DMS53 treated with DMSO at 0.1 percent for 48 hours (cell line): ENCODE data around the gene NKAP.
"Not testable (repeated sequence)": the region's sequence is repeated elsewhere in the genome, so short reads cannot be mapped to it uniquely, and the experiment has no call there.

Experiments used
- DNase-seq: peaks from one replicate; lab custom pipeline; 2025; ENCODE audit not compliant: unreplicated experiment; lab: John Stamatoyannopoulos, UW

Gene NKAP

DNA sequence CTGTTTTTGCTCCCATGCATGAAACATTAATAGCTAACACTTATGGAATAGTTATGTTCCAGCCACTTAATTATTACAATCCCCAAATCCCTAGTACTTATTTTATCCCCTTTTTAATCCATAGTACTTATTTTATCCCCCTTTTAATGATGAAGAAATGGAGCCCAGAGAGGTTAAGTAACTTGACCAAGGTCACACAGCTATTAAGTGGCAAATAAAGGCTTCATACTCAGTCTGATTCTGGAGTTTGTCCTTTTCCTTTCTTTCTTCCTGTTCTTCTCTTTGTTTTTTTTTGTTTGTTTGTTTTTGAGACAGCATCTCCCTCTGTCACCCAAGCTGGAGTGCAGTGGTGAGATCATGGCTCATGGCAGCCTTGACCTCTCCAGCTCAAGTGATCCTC lies 2.2 kb downstream of the NKAP start:
- DNase-seq: no peak

DNA sequence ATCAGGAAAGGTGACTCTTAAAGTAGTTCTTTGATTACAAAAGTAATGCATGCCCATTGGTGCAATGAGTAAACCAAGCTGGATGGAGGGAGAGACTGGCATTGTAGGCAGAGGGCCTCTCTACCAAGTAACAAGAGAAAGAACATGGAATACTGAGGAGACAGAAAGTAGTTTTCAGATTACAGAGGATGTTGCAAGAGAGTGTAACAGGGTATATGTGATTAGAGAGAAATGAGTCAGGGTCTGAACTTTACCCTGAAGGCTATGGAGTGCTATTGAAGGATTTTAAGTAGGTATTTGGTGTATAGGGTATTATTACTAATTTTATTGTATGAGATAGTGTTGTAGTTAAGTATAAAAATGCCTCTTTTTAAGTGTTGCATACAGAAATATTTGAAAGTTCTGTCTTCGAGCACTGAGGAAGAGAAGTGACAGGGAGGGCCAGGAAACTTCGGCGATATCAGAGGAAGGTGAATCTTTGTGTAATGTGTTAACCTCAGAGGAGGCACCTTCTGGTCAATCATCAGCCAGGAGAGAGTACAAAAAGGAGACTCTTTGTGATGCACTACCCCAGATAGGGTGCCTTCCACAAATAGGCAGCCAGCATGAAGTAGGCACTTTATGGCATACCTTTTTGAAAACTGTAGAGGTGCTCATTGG lies 8.2 kb downstream of the NKAP start:
- no peak for DNase-seq

DNA sequence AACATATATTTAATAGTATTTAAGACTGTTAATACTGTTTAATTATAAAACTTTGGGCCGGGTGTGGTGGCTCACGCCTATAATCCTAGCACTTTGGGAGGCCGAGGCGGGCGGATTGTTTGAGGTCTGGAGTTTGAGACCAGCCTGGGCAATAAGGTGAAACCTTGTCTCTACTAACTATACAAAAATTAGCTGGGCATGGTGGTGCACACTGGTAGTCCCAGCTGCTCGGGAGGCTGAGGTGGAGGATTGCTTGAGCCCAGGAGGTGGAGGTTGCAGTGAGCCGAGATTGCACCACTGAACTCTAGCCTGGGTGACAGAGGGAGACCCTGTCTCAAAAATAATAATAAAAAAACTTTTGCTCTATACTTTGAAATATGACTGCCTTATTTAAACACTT lies 21.2 kb downstream of the NKAP start:
- DNase-seq: not testable (repeated sequence)

DNA sequence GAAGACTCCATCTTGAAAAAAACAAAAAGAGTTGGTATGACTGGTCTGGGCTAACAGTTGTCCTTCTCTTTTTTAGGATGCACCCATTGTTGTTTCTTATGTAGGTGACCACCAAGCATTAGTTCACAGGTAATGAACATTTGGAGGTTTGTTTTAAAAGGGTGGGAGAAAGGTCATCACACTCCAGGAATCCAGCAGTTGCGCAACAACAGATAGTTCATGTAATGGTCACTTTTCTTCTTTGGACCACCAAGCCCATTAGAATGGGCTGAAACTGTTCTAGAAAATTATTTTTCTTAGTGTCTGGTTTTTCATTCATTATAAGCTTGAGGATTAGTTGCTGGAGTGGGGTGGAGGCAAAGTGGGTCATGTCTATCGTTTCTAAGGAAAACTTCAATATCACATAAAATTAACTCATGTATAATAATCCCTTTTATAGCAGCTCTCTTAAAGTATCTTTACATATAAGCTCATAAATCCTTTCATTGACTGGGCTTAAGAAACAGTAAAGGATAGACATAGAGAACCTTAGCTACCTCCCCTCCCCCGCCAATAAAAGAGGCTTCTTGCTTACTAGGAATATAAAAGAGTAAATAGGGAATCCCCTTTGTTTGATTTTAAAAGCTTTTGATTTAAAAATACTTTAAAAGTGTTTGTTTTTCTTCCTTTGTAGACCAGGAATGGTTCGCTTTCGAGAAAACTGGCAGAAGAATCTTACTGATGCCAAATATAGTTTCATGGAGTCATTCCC lies 23.5 kb downstream of the NKAP start:
- no peak for DNase-seq

DNA sequence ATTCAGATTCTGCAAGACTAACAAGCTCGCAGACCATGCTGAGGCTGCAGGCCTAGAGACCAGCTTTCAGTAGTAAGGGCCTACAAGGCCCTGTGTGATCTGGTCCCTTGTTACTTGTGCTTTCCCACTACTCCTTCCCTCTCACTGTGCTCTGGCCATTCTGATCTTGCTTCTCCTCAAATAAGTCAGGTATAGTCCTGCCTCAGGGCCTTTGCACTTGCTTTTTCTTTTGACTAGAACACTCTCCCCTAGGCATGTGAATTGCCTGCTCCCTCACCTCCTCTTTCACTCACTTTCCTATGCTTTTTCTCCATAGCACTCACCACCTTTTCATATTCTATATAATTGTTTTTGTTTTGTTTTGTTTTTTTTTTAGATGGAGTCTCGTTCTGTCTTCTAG lies 25.7 kb downstream of the NKAP start:
- DNase-seq: no peak

DNA sequence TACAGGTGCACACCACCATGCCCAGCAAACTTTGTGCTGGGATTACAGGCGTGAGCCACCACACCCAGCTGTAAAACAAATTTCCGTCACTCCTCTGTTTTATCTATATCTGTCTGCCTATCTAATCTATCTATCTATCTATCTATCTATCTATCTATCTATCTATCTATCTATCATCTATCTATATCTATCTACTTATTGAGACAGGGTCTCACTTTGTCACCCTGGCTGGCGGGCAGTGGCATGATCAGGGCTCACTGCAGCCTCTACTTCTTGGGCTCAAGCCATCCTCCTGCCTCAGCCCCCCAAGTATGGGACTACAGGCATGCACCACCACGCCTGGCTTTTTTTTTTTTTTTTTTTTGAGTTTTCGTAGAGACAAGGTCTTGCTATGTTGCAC lies 27.2 kb downstream of the NKAP start:
- no peak for DNase-seq

DNA sequence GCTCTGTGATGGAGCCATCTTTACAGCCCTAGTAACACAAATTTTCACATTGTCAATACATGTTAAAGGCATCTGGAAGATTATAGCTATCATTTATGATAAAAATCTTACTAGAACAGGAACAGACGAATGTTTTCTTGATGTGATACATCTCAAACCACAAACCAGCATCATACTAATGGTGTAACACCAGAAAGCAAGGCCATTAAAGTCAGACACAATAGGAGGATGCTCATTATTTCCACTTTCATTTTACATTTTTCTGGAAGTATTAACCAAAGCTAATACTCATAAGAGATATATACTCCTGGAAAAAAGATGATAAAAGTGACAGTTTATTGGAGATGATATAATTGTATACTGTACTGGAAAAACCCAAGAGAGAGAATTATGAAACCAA lies 42.6 kb downstream of the NKAP start:
- DNase-seq: no peak

DNA sequence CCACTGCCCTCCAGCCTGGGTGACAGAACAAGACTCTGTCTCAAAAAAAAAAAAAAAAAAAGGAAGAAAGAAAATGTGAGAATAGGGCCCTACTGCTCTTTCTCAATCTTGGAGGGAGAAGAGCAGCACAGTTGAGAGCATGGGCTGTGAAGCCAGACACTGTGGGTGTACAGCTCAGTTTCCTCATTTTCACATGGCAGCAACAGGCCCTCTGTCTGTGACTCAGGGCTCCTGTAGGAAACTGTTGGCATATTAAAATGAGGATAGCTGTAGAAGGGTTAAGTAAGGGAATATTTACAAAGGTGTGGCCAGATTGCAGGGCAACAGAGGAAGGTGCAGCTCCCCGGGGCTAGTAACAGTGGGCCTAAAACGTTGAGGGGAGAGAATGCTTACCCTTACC lies 44.4 kb downstream of the NKAP start:
- DNase-seq: no peak

DNA sequence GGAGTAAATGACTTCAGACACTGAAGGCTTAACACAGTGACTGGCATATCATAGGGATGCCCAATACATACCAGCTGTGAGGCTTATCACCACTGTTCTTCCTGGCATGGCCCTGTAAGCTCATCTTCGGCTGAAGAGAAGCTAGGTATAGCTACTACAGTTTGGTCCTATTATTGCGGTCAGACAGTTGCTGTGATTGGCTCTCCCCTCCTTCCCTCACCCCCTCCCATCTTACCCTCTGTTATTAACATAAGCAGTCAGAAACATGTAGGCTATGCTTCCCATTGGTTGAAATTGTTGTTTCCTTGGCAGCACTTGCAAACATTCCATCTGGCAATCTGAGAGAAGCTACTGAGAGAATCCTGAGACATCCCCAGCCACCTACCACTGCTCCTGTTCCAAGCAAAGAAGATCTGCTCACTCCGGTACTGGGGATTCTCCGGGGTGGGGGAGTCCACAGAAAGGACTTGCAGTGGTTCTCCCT lies 47.7 kb downstream of the NKAP start, which contains the start of gene AKAP14:
TSS of gene AKAP14 (plus strand) at position 51 of the 484 bp plus-strand sequence. CDS start 7,331 bp downstream, outside the sequence.
- DNase-seq: no peak

DNA sequence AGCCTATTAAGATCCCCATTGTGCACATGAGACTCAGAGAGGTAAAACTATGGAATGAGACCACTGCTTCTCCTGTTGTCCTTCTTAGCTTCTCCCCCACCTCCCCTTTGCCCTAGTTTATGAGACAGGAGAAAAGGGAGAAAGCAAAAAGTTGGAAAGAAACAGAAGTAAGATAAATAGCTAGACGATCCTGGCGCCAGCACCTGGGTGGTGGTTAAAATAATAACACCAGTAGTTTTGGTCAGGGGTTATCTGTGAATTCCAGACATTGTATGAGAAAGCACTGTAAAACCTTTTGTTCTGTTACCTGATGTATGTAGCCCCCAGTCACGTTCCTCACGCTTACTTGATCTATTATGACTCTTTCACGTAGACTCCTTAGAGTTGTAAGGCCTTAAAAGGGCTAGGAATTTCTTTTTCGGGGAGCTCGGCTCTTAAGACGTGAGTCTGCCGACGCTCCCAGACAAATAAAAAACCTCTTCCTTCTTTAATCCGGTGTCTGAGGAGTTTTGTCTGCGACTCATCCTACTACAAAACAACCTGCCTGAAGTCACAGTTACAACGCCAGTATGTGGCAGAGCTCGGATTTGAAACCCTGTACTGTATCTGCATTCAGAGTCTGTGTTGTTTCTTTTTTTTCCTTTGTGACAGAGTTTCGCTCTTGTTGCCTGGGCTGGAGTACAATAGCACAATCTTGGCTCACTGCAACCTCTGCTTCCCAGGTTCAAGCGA lies 51.4 kb downstream of the NKAP start:
- DNase-seq: not testable (repeated sequence)

DNA sequence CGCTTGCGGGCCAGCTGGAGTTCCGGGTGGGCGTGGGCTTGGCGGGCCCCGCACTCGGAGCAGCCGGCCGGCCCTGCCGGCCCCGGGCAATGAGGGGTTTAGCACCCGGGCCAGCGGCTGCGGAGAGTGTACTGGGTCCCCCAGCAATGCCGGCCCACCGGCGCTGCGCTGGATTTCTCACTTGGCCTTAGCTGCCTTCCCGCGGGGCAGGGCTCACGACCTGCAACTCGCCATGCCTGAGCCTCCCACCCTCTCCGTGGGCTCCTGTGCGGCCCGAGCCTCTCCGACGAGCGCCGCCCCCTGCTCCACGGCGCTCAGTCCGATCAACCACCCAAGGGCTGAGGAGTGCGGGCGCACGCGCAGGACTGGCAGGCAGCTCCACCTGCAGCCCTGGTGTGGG lies 52.9 kb downstream of the NKAP start:
- DNase-seq: not testable (repeated sequence)

DNA sequence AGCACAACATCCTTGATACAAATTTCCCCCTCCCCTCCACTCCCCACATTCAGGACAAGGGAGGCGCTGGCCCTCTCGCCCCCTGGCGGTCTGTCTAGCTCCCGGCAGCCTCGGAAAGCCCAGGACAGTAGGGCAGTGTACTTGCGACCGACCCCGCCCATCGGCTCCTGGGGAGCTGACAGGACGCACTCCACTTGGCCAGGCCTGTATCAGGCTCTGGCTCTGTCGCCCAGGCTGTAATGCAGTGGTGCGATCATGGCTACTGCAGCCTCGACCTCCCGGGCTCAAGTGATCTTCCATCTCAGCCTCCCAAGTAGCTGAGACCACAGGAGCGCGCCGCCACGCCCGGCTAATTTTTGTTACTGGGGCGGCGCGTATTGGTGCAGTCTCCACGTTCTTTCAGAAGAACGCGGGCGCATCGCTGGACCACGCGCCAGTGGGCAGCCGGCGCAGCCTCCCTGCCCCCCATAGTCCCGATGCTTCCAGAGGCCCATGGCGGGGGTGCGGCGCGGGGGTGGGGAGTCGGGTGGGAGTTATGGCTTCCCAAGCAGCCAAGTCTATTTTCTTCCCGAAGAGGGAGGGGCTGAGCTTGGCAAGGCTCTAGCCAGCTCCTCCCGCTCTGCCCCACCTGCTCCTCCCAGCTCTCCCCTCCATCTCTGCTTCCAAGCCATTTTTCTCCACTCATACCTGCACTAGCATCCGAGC lies 55.7 kb downstream of the NKAP start:
- peak; percentile 56 for DNase-seq

DNA sequence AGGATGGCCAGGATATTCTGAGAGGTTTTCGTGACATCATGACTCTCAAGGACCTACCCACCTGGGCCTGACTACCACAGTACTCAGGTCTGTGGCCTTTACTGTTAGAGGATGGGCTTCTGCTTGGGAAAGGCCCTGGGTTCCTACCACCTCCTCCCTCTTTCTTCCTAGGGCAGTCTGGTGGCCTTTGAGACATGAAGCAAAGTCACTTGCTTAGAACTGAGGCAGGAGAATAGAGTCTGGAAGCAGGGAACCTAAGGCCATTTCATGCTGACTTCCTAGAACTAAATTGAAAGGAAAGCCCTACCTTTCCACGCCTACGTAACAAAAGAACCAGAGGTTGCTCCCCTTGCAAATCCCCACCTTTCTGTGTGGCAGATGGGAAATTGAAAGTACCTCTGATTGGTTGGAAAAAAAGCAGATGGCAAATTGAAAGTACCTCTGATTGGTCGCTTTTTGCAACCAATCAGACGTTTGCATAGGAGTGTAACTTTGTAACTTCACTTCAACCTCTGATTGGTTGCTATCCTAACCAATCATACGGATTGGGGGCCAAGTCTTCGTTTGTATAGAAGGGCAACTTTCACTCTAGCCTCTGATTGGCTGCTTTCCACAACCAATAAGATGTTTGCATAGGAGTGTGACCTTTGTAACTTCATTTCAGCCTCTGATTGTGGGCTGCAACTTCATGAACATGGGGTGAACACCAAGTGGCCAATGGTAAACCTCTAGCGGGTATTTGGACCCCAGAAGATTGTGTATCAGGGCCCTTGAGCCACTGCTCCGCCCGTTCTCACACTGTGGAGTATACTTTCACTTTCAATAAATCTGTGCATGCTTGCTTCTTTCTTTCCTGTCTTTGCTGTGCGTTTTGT lies 57.8 kb downstream of the NKAP start:
- DNase-seq: peak; percentile 38

DNA sequence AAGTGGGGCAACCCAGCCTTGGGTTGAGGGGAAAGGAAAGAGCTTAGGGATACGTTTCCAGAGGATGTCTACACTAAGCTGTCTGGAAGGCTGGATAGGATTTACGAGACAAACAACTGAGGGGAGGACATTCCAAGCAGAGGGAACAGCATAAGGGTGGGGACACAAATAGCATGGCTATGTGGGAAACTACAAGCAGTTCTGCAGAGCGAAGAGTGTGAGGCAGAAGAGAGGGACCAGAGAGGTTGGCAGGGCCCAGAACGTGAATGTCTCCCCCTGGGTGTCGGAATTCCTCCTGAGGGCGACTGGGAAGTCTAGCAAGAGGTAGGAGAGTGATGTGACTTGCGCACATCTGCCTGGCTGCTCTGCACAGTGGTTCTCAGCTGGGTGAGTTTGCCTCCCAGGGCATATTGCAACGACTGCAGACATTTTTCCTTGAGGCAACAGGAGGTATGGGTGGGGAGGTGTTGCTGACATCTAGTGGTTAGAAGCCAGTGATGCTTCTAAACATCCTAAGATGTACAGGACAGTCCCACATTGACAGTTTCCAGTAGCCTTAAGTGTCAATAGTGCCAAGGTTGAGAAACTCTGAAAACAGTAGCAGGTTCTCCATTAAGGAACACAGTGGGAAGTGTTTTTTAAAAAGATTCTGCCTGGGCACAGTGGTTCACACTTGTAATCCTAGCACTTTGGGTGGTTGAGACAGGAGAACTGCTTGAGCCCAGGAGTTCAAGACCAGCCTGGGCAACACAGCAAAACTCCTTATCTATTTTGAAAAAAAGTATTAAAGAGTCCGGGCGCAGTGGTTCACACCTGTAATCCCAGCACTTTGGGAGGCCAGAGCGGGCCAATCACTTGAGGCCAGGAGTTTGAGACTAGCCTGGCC lies 62.8 kb downstream of the NKAP start:
- peak; percentile 47 for DNase-seq

DNA sequence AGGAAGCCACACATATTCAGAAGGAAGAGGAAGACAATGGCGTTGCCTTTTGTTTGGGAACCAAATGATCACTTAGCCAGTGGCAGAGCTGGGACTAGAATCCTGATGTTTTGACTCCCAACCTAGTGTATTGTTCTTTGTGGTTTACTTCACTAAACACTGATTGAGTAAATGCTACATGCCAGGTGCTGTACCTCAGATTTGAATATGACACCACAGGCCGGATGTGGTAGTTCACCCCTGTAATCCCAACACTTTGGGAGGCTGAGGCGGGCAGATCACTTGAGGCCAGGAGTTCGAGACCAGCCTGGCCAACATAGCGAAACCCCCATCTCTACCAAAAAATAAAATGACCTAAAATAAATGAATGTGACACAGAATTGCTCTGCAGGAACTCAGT lies 63.5 kb downstream of the NKAP start:
- DNase-seq: no peak

DNA sequence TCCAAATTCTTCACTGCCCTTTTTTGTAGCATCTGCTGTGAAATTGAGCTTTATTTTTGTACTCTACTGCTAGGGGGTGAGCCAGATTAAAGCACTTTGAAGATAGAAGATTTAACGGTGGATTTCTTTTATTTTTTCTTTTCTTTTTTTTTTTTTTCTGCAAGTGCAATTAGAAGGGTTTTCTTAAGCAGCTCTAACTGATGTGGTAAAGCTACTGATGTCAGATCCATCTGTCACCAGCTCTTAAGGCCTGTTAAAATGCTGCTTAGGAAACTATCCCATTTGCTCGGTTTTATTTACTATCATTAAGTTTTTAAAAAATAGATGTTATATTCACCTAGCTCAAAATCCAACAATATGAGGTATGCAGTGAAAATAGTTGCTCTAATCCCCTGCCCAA lies 64.8 kb downstream of the NKAP start:
- no peak for DNase-seq

DNA sequence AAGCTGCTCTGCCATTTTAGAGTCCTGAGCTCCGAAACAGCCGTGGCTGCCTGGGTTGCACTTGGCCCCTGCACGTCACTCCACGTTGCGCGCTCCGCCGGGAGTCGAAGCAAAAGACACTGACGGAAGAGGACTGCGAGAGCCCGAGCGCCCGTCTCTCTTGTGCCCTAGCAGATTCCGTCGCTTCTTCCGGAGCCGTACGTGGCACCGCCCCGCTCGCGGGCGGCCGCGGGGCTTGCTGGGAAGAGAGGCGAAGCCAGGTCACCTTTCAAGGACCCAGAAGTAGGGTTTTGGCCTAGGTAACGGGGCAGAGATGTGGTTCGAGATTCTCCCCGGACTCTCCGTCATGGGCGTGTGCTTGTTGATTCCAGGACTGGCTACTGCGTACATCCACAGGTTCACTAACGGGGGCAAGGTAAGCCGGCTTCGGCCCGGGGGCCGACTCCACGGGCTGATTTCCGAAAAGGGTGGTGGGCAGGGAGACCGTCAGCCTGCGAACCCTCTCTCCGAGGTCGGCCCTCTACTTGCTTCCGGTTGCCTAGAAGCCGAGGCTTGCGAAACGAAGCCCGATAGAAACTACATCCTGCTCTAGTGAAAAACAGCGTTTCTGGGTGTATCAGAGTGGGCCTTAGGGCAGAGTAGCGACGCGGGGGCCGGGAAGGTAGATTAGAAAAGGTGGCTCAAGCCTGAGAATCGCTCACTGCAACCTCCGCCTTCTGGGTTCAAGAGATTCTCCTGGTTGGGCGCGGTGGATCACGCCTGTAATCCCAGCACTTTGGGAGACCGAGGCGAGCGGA lies 71.8 kb downstream of the NKAP start, which contains the start of the genes NDUFA1 and RNF113A:
TSS of gene NDUFA1 (plus strand) at position 234 of the 797 bp plus-strand sequence. CDS start at position 314, 80 bp downstream.
TSS of gene RNF113A (minus strand) at position 135 of the 797 bp plus-strand sequence. CDS start at position 15, 120 bp downstream.
- peak; percentile 82 for DNase-seq

DNA sequence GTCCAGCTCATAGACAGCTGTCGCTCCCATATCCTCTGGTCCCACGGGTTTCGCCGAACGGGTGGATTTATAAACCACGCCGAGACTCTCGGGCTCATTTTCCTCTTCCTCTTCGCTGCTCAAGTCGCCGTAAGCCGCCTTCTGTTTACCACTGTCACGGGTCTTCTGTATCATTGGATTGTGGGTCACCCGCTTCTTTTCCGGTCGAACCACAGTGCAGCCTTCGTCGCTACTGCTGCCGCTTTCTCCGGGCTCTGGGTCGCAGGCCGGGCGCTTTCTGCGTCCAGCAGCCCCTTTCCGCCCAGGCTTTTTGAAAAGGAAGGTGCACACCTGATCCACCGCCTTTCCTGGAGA lies 72.3 kb downstream of the NKAP start:
- DNase-seq: peak; percentile 26
